ENCODE results near the gene BTG3. TPM values are rescaled to one million over a fixed set of nuclear protein-coding genes. Genes with fewer than 3 reads are reported as not detected.

BTG3 gene
- total RNA-seq, 1 experiment from 2014 or later: 23.9 TPM

DNA sequence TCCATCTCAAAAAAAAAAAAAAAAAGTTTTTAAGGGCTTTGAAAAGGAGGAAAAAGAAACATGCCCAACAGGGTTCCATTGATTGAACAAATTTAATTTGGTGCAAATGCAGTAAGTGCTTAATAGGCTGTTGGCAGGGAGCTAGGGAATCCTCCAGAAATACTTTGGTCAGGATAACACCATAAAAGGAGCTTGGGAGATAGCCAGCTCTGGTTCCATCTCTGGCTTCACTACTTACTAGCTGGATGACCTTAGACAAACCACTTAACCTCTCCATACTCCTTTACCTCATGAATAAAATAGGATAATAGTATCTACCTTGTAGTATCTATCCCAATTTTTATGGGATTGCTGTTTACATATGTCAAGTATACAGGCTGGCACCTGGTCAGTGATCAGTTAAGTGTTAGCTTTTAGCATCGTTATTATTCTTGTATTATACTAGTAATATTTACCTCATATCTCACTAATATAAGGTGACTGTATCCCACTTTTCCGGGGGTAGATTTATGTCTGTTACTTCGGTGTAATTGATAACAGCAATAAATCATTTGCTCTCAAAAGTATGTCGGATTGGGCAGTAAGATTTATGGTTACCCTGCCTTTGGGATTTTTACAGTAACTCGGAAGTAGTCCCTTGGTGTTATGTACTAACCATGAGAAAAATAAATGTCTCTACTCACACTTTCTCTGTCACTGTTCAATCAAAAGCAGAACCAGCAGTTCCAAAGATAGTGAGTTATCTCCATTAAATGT lies 36.4 kb downstream of the BTG3 start:
- no peak overlapping the region for H3K4me3 Mint-ChIP-seq
- DNase-seq (ENCODE audit: low spot score) (no peak), ATAC-seq (no peak)
- CTCF ChIA-PET: interaction anchor here (0.7 kb wide), 2 partner anchors 9 to 1135 kb away, joined by 3 read pairs; no protein-coding TSS in a partner anchor
- POLR2A ChIA-PET: no interaction called here
- H3K9me3 Mint-ChIP-seq: no peaks in the 10 kb centered on the region
- no peak overlapping the region for H3K27ac Mint-ChIP-seq
- H3K27me3 Mint-ChIP-seq (ENCODE audit: low read depth): no peaks in the 10 kb centered on the region
- TF ChIP-seq ZNF232 (CRISPR knock-in tag; IDR thresholded peaks at IDR 0.05) (no peak), ZBTB21 (CRISPR knock-in tag; IDR thresholded peaks at IDR 0.05; ENCODE audit: borderline replicate concordance) (no peak), ELF4 (CRISPR knock-in tag; IDR thresholded peaks at IDR 0.05; ENCODE audit: low read depth) (no peak), SOX15 (CRISPR knock-in tag; IDR thresholded peaks at IDR 0.05) (no peak), ZNF671 (CRISPR knock-in tag; IDR thresholded peaks at IDR 0.05) (no peak), NR1H2 (CRISPR knock-in tag; IDR thresholded peaks at IDR 0.05) (no peak), ZNF219 (CRISPR knock-in tag; IDR thresholded peaks at IDR 0.05; ENCODE audit: borderline replicate concordance) (no peak), TCF7 (CRISPR knock-in tag; IDR thresholded peaks at IDR 0.05; ENCODE audit: low read depth) (no peak), GTF2I (CRISPR knock-in tag; conservative IDR thresholded peaks at IDR 0.05) (no peak)
- TF ChIP-seq, protein P1, sequence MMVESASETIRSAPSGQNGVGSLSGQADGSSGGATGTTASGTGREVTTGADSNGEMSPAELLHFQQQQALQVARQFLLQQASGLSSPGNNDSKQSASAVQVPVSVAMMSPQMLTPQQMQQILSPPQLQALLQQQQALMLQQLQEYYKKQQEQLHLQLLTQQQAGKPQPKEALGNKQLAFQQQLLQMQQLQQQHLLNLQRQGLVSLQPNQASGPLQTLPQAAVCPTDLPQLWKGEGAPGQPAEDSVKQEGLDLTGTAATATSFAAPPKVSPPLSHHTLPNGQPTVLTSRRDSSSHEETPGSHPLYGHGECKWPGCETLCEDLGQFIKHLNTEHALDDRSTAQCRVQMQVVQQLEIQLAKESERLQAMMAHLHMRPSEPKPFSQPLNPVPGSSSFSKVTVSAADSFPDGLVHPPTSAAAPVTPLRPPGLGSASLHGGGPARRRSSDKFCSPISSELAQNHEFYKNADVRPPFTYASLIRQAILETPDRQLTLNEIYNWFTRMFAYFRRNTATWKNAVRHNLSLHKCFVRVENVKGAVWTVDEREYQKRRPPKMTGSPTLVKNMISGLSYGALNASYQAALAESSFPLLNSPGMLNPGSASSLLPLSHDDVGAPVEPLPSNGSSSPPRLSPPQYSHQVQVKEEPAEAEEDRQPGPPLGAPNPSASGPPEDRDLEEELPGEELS (CRISPR knock-in tag; IDR thresholded peaks at IDR 0.05): no peak
- TF ChIP-seq, protein P2, sequence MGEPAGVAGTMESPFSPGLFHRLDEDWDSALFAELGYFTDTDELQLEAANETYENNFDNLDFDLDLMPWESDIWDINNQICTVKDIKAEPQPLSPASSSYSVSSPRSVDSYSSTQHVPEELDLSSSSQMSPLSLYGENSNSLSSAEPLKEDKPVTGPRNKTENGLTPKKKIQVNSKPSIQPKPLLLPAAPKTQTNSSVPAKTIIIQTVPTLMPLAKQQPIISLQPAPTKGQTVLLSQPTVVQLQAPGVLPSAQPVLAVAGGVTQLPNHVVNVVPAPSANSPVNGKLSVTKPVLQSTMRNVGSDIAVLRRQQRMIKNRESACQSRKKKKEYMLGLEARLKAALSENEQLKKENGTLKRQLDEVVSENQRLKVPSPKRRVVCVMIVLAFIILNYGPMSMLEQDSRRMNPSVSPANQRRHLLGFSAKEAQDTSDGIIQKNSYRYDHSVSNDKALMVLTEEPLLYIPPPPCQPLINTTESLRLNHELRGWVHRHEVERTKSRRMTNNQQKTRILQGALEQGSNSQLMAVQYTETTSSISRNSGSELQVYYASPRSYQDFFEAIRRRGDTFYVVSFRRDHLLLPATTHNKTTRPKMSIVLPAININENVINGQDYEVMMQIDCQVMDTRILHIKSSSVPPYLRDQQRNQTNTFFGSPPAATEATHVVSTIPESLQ (CRISPR knock-in tag; IDR thresholded peaks at IDR 0.05): no peak
- TF ChIP-seq, protein P3, sequence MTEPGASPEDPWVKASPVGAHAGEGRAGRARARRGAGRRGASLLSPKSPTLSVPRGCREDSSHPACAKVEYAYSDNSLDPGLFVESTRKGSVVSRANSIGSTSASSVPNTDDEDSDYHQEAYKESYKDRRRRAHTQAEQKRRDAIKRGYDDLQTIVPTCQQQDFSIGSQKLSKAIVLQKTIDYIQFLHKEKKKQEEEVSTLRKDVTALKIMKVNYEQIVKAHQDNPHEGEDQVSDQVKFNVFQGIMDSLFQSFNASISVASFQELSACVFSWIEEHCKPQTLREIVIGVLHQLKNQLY (CRISPR knock-in tag; IDR thresholded peaks at IDR 0.05): no peak
- TF ChIP-seq, protein P4, sequence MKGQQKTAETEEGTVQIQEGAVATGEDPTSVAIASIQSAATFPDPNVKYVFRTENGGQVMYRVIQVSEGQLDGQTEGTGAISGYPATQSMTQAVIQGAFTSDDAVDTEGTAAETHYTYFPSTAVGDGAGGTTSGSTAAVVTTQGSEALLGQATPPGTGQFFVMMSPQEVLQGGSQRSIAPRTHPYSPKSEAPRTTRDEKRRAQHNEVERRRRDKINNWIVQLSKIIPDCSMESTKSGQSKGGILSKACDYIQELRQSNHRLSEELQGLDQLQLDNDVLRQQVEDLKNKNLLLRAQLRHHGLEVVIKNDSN (CRISPR knock-in tag; IDR thresholded peaks at IDR 0.05): no peak
- TF ChIP-seq, protein P5, sequence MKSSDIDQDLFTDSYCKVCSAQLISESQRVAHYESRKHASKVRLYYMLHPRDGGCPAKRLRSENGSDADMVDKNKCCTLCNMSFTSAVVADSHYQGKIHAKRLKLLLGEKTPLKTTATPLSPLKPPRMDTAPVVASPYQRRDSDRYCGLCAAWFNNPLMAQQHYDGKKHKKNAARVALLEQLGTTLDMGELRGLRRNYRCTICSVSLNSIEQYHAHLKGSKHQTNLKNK (CRISPR knock-in tag; IDR thresholded peaks at IDR 0.05): no peak
- no peaks in the 10 kb centered on the region for H3K4me1 Mint-ChIP-seq
- peaks cover 4% of the 10 kb centered on the region for H3K36me3 Mint-ChIP-seq

DNA sequence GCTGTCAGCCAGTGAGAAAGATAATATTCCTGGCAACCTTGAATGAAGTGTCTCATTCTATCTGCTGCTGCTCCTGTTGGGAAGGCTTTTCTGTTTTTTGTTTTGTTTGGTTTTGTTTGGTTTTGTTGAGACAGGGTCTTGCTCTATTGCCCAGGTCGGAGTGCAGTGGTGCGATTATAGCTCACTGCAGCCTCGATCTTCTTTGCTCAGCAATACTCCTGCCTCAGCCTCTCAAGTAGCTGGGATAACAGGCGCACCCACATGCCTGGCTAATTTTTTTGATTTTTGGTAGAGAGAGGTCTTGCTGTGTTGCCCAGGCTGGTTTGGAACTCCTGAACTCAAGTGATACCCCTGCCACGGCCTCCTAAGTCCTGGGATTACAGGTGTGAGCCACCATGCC lies 37.6 kb downstream of the BTG3 start:
- ChIA-PET POLR2A (no interaction called here), CTCF (no interaction called here)
- no peaks in the 10 kb centered on the region for H3K9me3 Mint-ChIP-seq
- no peak for TF ChIP-seq ELF4 (CRISPR knock-in tag; IDR thresholded peaks at IDR 0.05; ENCODE audit: low read depth)
- no peak for TF ChIP-seq NR1H2 (CRISPR knock-in tag; IDR thresholded peaks at IDR 0.05)
- TF ChIP-seq ZNF121 (CRISPR knock-in tag; IDR thresholded peaks at IDR 0.05): peak; percentile 79
- TF ChIP-seq, protein P6, sequence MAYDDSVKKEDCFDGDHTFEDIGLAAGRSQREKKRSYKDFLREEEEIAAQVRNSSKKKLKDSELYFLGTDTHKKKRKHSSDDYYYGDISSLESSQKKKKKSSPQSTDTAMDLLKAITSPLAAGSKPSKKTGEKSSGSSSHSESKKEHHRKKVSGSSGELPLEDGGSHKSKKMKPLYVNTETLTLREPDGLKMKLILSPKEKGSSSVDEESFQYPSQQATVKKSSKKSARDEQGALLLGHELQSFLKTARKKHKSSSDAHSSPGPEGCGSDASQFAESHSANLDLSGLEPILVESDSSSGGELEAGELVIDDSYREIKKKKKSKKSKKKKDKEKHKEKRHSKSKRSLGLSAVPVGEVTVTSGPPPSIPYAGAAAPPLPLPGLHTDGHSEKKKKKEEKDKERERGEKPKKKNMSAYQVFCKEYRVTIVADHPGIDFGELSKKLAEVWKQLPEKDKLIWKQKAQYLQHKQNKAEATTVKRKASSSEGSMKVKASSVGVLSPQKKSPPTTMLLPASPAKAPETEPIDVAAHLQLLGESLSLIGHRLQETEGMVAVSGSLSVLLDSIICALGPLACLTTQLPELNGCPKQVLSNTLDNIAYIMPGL (CRISPR knock-in tag; IDR thresholded peaks at IDR 0.05): no peak
- no peak for TF ChIP-seq ZNF396 (CRISPR knock-in tag; IDR thresholded peaks at IDR 0.05; ENCODE audit: borderline replicate concordance)
- TF ChIP-seq, protein P7, sequence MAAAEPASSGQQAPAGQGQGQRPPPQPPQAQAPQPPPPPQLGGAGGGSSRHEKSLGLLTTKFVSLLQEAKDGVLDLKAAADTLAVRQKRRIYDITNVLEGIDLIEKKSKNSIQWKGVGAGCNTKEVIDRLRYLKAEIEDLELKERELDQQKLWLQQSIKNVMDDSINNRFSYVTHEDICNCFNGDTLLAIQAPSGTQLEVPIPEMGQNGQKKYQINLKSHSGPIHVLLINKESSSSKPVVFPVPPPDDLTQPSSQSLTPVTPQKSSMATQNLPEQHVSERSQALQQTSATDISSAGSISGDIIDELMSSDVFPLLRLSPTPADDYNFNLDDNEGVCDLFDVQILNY (CRISPR knock-in tag; IDR thresholded peaks at IDR 0.05): no peak
- TF ChIP-seq FOXP1 (CRISPR knock-in tag; IDR thresholded peaks at IDR 0.05; ENCODE audit: borderline replicate concordance): no peak
- no peak for ATAC-seq
- no peak overlapping the region for H3K27ac Mint-ChIP-seq
- H3K4me1 Mint-ChIP-seq: peaks cover 2% of the 10 kb centered on the region; the same call in 1 of the 2 replicates
- no peak overlapping the region for H3K4me3 Mint-ChIP-seq
- no peak for DNase-seq (ENCODE audit: low spot score)
- H3K36me3 Mint-ChIP-seq: peaks cover 4% of the 10 kb centered on the region
- no peaks in the 10 kb centered on the region for H3K27me3 Mint-ChIP-seq (ENCODE audit: low read depth)

All from WTC11 (cell line).